IMR-90 (cell line): Measurements from ENCODE around the gene HOXD3. TPM values are rescaled to one million over a fixed set of nuclear protein-coding genes. Genes with fewer than 3 reads are reported as not detected.

Source experiments
- ATAC-seq: fragments of 200-7000 bp; cut with Tn5 transposase; 2 replicates; pipeline ENCODE4 v1.9.1; 2020; ENCODE audit warnings: low read depth, mild to moderate bottlenecking, moderate library complexity
- BruUV-seq: library from RNA; stranded (reverse); fragments of 400-500 nt; replicated peaks from 2 replicates; lab custom pipeline; 2021; lab: Mats Ljungman, UMichigan
- CTCF ChIA-PET: fragments of 300-600 bp; formaldehyde crosslinking; extraction: SDS; loops from one replicate; lab custom pipeline; 2021; ENCODE audit warnings: antibody characterized with exemption; lab: Yijun Ruan, JAX
- POLR2A ChIA-PET: fragments of 300-600 bp; sonication (Branson Sonifier 250); formaldehyde crosslinking; loops from one replicate; lab custom pipeline; 2022; ENCODE audit warnings: antibody characterized with exemption; ENCODE audit not compliant: unreplicated experiment; lab: Charles Lee
- DNase-seq: peaks from one replicate; pipeline ENCODE4 v3.0.0; 2013
- H2AFZ ChIP-seq: replicated peaks from 2 replicates; pipeline ENCODE3; 2013; ENCODE audit warnings: low read length, mild to moderate bottlenecking; ENCODE audit not compliant: poor library complexity
- H2AK5ac ChIP-seq: 2 replicates; pipeline ENCODE4 v1.6.1; 2013; ENCODE audit warnings: low read depth, low read length, inconsistent platforms
- H2AK9ac ChIP-seq: replicated peaks from 2 replicates; pipeline ENCODE3; 2013; ENCODE audit warnings: mild to moderate bottlenecking, low read depth, low read length, moderate library complexity; ENCODE audit not compliant: poor library complexity
- H2BK120ac ChIP-seq: 2 replicates; pipeline ENCODE4 v1.6.1; 2013; ENCODE audit warnings: low read depth, low read length, inconsistent platforms
- H2BK15ac ChIP-seq: 3 replicates; pipeline ENCODE4 v1.6.1; 2013; ENCODE audit warnings: low read depth, low read length, inconsistent platforms
- H2BK20ac ChIP-seq: 2 replicates; pipeline ENCODE4 v1.6.1; 2013; ENCODE audit warnings: low read depth, mild to moderate bottlenecking, inconsistent platforms, low read length, moderate library complexity
- H2BK5ac ChIP-seq: 2 replicates; pipeline ENCODE4 v1.6.1; 2013; ENCODE audit warnings: mild to moderate bottlenecking, low read depth, low read length, inconsistent platforms; ENCODE audit not compliant: poor library complexity, severe bottlenecking
- H3K14ac ChIP-seq: replicated peaks from 2 replicates; pipeline ENCODE4 v1.6.1; 2013; ENCODE audit warnings: low read depth, low read length, inconsistent platforms
- H3K18ac ChIP-seq: 2 replicates; pipeline ENCODE4 v1.6.1; 2013; ENCODE audit warnings: low read depth, low read length, control low read depth
- H3K23ac ChIP-seq: 2 replicates; pipeline ENCODE4 v1.6.1; 2013; ENCODE audit warnings: low read depth, low read length, inconsistent platforms
- H3K27ac ChIP-seq: 2 replicates; pipeline ENCODE4 v1.5.1; 2013; ENCODE audit warnings: mild to moderate bottlenecking, control low read depth, low read length; ENCODE audit not compliant: insufficient read depth
- H3K27me3 ChIP-seq: 2 replicates; pipeline ENCODE4 v1.6.1; 2013; ENCODE audit warnings: low read length; ENCODE audit not compliant: control insufficient read depth, insufficient read depth
- H3K36me3 ChIP-seq: 2 replicates; pipeline ENCODE4 v1.6.1; 2013; ENCODE audit warnings: low read length, mixed read lengths; ENCODE audit not compliant: control insufficient read depth, insufficient read depth
- H3K4ac ChIP-seq: 2 replicates; pipeline ENCODE4 v1.6.1; 2013; ENCODE audit warnings: low read depth, low read length, inconsistent platforms
- H3K4me1 ChIP-seq: 2 replicates; pipeline ENCODE4 v1.6.1; 2013; ENCODE audit warnings: low read length, mixed read lengths; ENCODE audit not compliant: control insufficient read depth, insufficient read depth
- H3K4me2 ChIP-seq: 2 replicates; pipeline ENCODE4 v1.6.1; 2013; ENCODE audit warnings: low read depth, mild to moderate bottlenecking, control low read depth, low read length, moderate library complexity
- H3K4me3 ChIP-seq: 2 replicates; pipeline ENCODE4 v1.5.1; 2013; ENCODE audit warnings: low read depth, mild to moderate bottlenecking, control low read depth, low read length, moderate library complexity; ENCODE audit not compliant: insufficient read depth
- H3K56ac ChIP-seq: 2 replicates; pipeline ENCODE4 v1.6.1; 2013; ENCODE audit warnings: low read length, inconsistent platforms; ENCODE audit not compliant: insufficient read depth; ENCODE audit errors: extremely low read depth
- H3K79me1 ChIP-seq, 2 experiments: 2 replicates each; pipeline ENCODE4 v1.6.1; 2013; ENCODE audit warnings: low read length in 2 of 2, inconsistent platforms in 1 of 2, low read depth in 1 of 2
- H3K9ac ChIP-seq: 2 replicates; pipeline ENCODE4 v1.6.1; 2013; ENCODE audit warnings: low read depth, low read length, control low read depth
- H3K9me1 ChIP-seq: 2 replicates; pipeline ENCODE4 v1.6.1; 2013; ENCODE audit warnings: low read length, inconsistent platforms; ENCODE audit not compliant: insufficient read depth
- H3K9me3 ChIP-seq: 2 replicates; pipeline ENCODE4 v1.6.1; 2013; ENCODE audit warnings: low read length; ENCODE audit not compliant: control insufficient read depth, insufficient read depth
- H4K20me1 ChIP-seq: 2 replicates; pipeline ENCODE4 v1.6.1; 2013; ENCODE audit warnings: low read length, inconsistent platforms; ENCODE audit not compliant: insufficient read depth
- H4K5ac ChIP-seq: 2 replicates; pipeline ENCODE4 v1.6.1; 2013; ENCODE audit warnings: mild to moderate bottlenecking, low read depth, low read length, control low read depth
- H4K8ac ChIP-seq, 2 experiments: 2 replicates each; pipeline ENCODE4 v1.6.1; 2013; ENCODE audit warnings: low read depth in 2 of 2, low read length in 2 of 2, control low read depth in 1 of 2, inconsistent platforms in 1 of 2
- H4K91ac ChIP-seq: 2 replicates; pipeline ENCODE4 v1.6.1; 2013; ENCODE audit warnings: low read depth, low read length, inconsistent platforms; ENCODE audit not compliant: insufficient read depth
- CEBPB ChIP-seq: IDR thresholded peaks from 2 replicates; pipeline ENCODE4 v1.6.1; 2012; ENCODE audit warnings: low read depth, low read length, improper control_type of control experiment
- CHD1 ChIP-seq: IDR thresholded peaks from 2 replicates; pipeline ENCODE4 v1.6.1; 2012; ENCODE audit warnings: low read depth, low read length, improper control_type of control experiment
- MAZ ChIP-seq: IDR thresholded peaks from 2 replicates; pipeline ENCODE4 v1.6.1; 2012; ENCODE audit warnings: low read depth, mild to moderate bottlenecking, low read length, improper control_type of control experiment, moderate library complexity, borderline replicate concordance
- NFE2L2 ChIP-seq: fragments of 150-350 bp; IDR thresholded peaks from 2 replicates; pipeline ENCODE4 v1.6.1; 2016; ENCODE audit warnings: low read depth, mild to moderate bottlenecking, low read length
- POLR2A ChIP-seq: IDR thresholded peaks from 2 replicates; pipeline ENCODE4 v1.6.1; 2012; ENCODE audit warnings: mild to moderate bottlenecking, low read depth, low read length
- RAD21 ChIP-seq: IDR thresholded peaks from 2 replicates; pipeline ENCODE4 v1.6.1; 2012; ENCODE audit warnings: low read length, improper control_type of control experiment
- RFX5 ChIP-seq: IDR thresholded peaks from 2 replicates; pipeline ENCODE4 v1.8.0; 2012; ENCODE audit warnings: low read depth, mild to moderate bottlenecking, low read length, moderate library complexity
- SMC3 ChIP-seq: fragments of 150-350 bp; IDR thresholded peaks from 2 replicates; pipeline ENCODE4 v1.6.1; 2016; ENCODE audit warnings: low read depth, mild to moderate bottlenecking, antibody characterized with exemption, low read length, moderate library complexity
- WGBS, 2 experiments: methylation state at CpG; one replicate each; pipeline versions ENCODE4 v1.1.5 to v1.1.7; 2013; ENCODE audit warnings: missing lambda C conversion rate in 2 of 2; ENCODE audit not compliant: insufficient read length in 1 of 2; ENCODE audit errors: extremely low coverage in 2 of 2; 5-methylcytosine and 5-hydroxymethylcytosine counted together
- dilution Hi-C: fragments of 300-500 bp; cut with HindIII; formaldehyde crosslinking; loops from one replicate; pipeline ENCODE4 v1.14.3; 2018; ENCODE audit warnings: low sequenced_read_pairs; ENCODE audit not compliant: unreplicated experiment
- in situ Hi-C: fragments of 300-500 bp; cut with MboI; formaldehyde crosslinking; loops from 3 replicates; pipeline ENCODE4 v1.14.3; 2019; ENCODE audit warnings: low sequenced_read_pairs, inconsistent platforms, mixed read lengths
- intact Hi-C: fragments of 100-400 bp; cut with micrococcal nuclease; formaldehyde crosslinking; loops from 2 replicates; pipeline ENCODE4 v1.10.0; 2022
- polyA plus RNA-seq, 3 experiments: library from polyadenylated mRNA; depleted of rRNA; stranded (reverse); fragments of >200 nt; gene quantifications; 2 replicates each; pipeline ENCODE4 v1.2.3, GENCODE V29; 2012; ENCODE audit warnings: low replicate concordance in 1 of 3
- total RNA-seq: library from RNA; depleted of rRNA; stranded (reverse); fragments of >200 nt; gene quantifications from 2 replicates; pipeline ENCODE4 v1.2.3, GENCODE V29; 2012
- TF ChIP-seq, protein P1 (sequence below): conservative IDR thresholded peaks from 2 replicates; pipeline ENCODE4 v1.5.1; 2012; ENCODE audit warnings: mild to moderate bottlenecking, low read depth, low read length, improper control_type of control experiment

HOXD3 gene
- total and polyA plus RNA-seq, 2 of the 4 experiments (the other 2 are of a cell fraction), result not detected

DNA sequence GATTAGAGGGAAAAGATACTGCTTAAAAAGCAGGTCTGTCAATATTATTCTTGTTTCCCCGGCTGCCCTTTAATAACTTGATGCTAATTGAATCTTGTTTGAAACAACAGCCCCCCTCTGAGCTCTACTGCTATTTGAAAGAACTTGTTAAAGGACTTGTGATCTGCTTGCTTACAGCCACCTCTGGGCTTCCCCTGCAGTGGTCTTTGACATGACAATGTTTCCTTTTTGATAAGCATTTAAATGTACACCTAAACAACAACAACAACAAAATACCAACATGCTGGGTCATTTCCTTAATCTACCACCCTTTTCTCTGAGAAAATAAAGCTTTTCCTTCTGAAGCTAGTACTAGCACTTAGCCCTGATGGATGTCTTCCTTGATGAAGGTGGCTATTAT is 35.2 kb downstream of the HOXD3 start:
- no peaks in the 10 kb centered on the region for H4K20me1 ChIP-seq
- H3K14ac ChIP-seq, result no peak overlapping the region
- H3K9me3 ChIP-seq, result peaks cover 8% of the 10 kb centered on the region
- CTCF ChIA-PET, result no interaction called here
- no peak overlapping the region for H2AK9ac ChIP-seq
- peaks cover 2% of the 10 kb centered on the region; the same call in 1 of the 2 replicates for H3K4me1 ChIP-seq
- in situ Hi-C loops (no loop called here), dilution Hi-C loops (no loop called here), intact Hi-C loops (no loop called here)
- H2BK120ac ChIP-seq, result no peak overlapping the region
- H3K36me3 ChIP-seq, result no peaks in the 10 kb centered on the region
- no peak overlapping the region for H3K4me2 ChIP-seq
- H4K91ac ChIP-seq, result no peak overlapping the region
- H3K18ac ChIP-seq, result no peak overlapping the region
- no peak overlapping the region for H3K4ac ChIP-seq
- DNase-seq, result no peak
- H4K8ac ChIP-seq, result no peak overlapping the region
- no peak overlapping the region for H3K4me3 ChIP-seq
- WGBS, 2 experiments, result no CpG with 5 or more reads among the region's 1 CpG
- no peaks in the 10 kb centered on the region for H3K79me1 ChIP-seq
- H2BK20ac ChIP-seq, result no peak overlapping the region
- no peak overlapping the region for H2BK5ac ChIP-seq
- H3K9me1 ChIP-seq, result no peaks in the 10 kb centered on the region
- H3K27me3 ChIP-seq, result peaks cover 41% of the 10 kb centered on the region
- no peak overlapping the region for H4K5ac ChIP-seq
- TF ChIP-seq SMC3 (no peak), RFX5 (no peak), RAD21 (no peak), CHD1 (no peak), POLR2A (no peak), CEBPB (no peak), MAZ (no peak), NFE2L2 (no peak)
- TF ChIP-seq, protein P1, sequence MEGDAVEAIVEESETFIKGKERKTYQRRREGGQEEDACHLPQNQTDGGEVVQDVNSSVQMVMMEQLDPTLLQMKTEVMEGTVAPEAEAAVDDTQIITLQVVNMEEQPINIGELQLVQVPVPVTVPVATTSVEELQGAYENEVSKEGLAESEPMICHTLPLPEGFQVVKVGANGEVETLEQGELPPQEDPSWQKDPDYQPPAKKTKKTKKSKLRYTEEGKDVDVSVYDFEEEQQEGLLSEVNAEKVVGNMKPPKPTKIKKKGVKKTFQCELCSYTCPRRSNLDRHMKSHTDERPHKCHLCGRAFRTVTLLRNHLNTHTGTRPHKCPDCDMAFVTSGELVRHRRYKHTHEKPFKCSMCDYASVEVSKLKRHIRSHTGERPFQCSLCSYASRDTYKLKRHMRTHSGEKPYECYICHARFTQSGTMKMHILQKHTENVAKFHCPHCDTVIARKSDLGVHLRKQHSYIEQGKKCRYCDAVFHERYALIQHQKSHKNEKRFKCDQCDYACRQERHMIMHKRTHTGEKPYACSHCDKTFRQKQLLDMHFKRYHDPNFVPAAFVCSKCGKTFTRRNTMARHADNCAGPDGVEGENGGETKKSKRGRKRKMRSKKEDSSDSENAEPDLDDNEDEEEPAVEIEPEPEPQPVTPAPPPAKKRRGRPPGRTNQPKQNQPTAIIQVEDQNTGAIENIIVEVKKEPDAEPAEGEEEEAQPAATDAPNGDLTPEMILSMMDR, result no peak
- no peak overlapping the region for H2BK15ac ChIP-seq
- H3K9ac ChIP-seq, result no peak overlapping the region
- POLR2A ChIA-PET, result no interaction called here
- H2AK5ac ChIP-seq, result no peak overlapping the region
- no peak for ATAC-seq
- no TSS peak for BruUV-seq
- no peak overlapping the region for H3K23ac ChIP-seq
- no peak overlapping the region for H3K27ac ChIP-seq
- H3K56ac ChIP-seq, result no peak overlapping the region
- H2AFZ ChIP-seq, result no peak overlapping the region
